ENCODE results near the gene MME. TPM values are rescaled to one million over a fixed set of nuclear protein-coding genes. Genes with fewer than 3 reads are reported as not detected.
"Not testable (repeated sequence)": the region's sequence is repeated elsewhere in the genome, so short reads cannot be mapped to it uniquely, and the experiment has no call there.

MME gene
- total and polyA plus RNA-seq, 5 donors, result 0.88 to 3.5 (median 2.5) TPM

GRCh38 chr3:155106119-155106518, 26.0 kb downstream of the MME start:
- no peaks in the 10 kb centered on the region for H3K4me1 ChIP-seq (ENCODE audit: control insufficient read depth, insufficient read depth, low read length)
- ATAC-seq (no peak), DNase-seq (no peak)
- 43% methylated on average over 2 of the region's 2 CpGs for WGBS
- H3K9me3 ChIP-seq (ENCODE audit: control insufficient read depth, low read length), result no peaks in the 10 kb centered on the region
- H3K27ac ChIP-seq (ENCODE audit: low read length), result no peak overlapping the region
- no peaks in the 10 kb centered on the region for H3K27me3 ChIP-seq (ENCODE audit: control insufficient read depth, insufficient read depth)
- H3K4me3 ChIP-seq (ENCODE audit: low read length), result no peak overlapping the region
- intact Hi-C loops (cut with DNase I), result no loop called here

GRCh38 chr3:155110022-155110421, 29.9 kb downstream of the MME start:
- intact Hi-C loops (cut with DNase I), result no loop called here
- no peak overlapping the region for H3K27ac ChIP-seq (ENCODE audit: low read length)
- no peak overlapping the region for H3K4me3 ChIP-seq (ENCODE audit: low read length)
- H3K27me3 ChIP-seq (ENCODE audit: control insufficient read depth, insufficient read depth), result no peaks in the 10 kb centered on the region
- ATAC-seq (no peak), DNase-seq (no peak)
- no peaks in the 10 kb centered on the region for H3K4me1 ChIP-seq (ENCODE audit: control insufficient read depth, insufficient read depth, low read length)
- 69% methylated on average over 4 of the region's 4 CpGs for WGBS
- H3K9me3 ChIP-seq (ENCODE audit: control insufficient read depth, low read length), result no peaks in the 10 kb centered on the region

- Histone ChIP-seq H3K27ac (ENCODE audit: low read length) (no peak overlapping the region), H3K4me1 (ENCODE audit: control insufficient read depth, insufficient read depth, low read length) (no peaks in the 10 kb centered on the region), H3K27me3 (ENCODE audit: control insufficient read depth, insufficient read depth) (no peaks in the 10 kb centered on the region), H3K4me3 (ENCODE audit: low read length) (no peak overlapping the region), H3K9me3 (ENCODE audit: control insufficient read depth, low read length) (no peaks in the 10 kb centered on the region)
- WGBS, result 66% methylated on average over 11 of the region's 11 CpGs
- intact Hi-C loops (cut with DNase I), result no loop called here
- DNase-seq (no peak), ATAC-seq (no peak)
These were observed 31.1 kb downstream of the MME start for GRCh38 chr3:155110996-155111901.

- Histone ChIP-seq H3K27ac (ENCODE audit: low read length) (no peak overlapping the region), H3K4me3 (ENCODE audit: low read length) (no peak overlapping the region), H3K27me3 (ENCODE audit: control insufficient read depth, insufficient read depth) (no peaks in the 10 kb centered on the region), H3K4me1 (ENCODE audit: control insufficient read depth, insufficient read depth, low read length) (no peaks in the 10 kb centered on the region), H3K9me3 (ENCODE audit: control insufficient read depth, low read length) (no peaks in the 10 kb centered on the region)
- ATAC-seq (no peak), DNase-seq (no peak)
- WGBS, result 57% methylated on average over 4 of the region's 4 CpGs
- intact Hi-C loops (cut with DNase I), result no loop called here
These were observed 31.9 kb downstream of the MME start for GRCh38 chr3:155111971-155112370.

GRCh38 chr3:155112661-155113389, 32.7 kb downstream of the MME start:
- H3K27me3 ChIP-seq (ENCODE audit: control insufficient read depth, insufficient read depth), result no peaks in the 10 kb centered on the region
- no peak for DNase-seq
- H3K4me1 ChIP-seq (ENCODE audit: control insufficient read depth, insufficient read depth, low read length), result no peaks in the 10 kb centered on the region
- no peak overlapping the region for H3K27ac ChIP-seq (ENCODE audit: low read length)
- no peaks in the 10 kb centered on the region for H3K9me3 ChIP-seq (ENCODE audit: control insufficient read depth, low read length)
- no peak for ATAC-seq
- 66% methylated on average over 5 of the region's 5 CpGs for WGBS
- intact Hi-C loops (cut with DNase I), result no loop called here
- no peak overlapping the region for H3K4me3 ChIP-seq (ENCODE audit: low read length)

- H3K27me3 ChIP-seq (ENCODE audit: control insufficient read depth, insufficient read depth); intact Hi-C loops (cut with DNase I); H3K4me3 ChIP-seq (ENCODE audit: low read length); H3K4me1 ChIP-seq (ENCODE audit: control insufficient read depth, insufficient read depth, low read length); H3K9me3 ChIP-seq (ENCODE audit: control insufficient read depth, low read length); DNase-seq; ATAC-seq; H3K27ac ChIP-seq (ENCODE audit: low read length): not testable (repeated sequence)
- 10% methylated on average over 3 of the region's 14 CpGs for WGBS
These were observed 44.6 kb downstream of the MME start for GRCh38 chr3:155124745-155125144.

GRCh38 chr3:155129396-155129795, 49.3 kb downstream of the MME start:
- no peaks in the 10 kb centered on the region for H3K27me3 ChIP-seq (ENCODE audit: control insufficient read depth, insufficient read depth)
- no peak for DNase-seq
- 64% methylated on average over 2 of the region's 2 CpGs for WGBS
- H3K4me1 ChIP-seq (ENCODE audit: control insufficient read depth, insufficient read depth, low read length), result peaks cover 1% of the 10 kb centered on the region
- no peak for ATAC-seq
- no peaks in the 10 kb centered on the region for H3K9me3 ChIP-seq (ENCODE audit: control insufficient read depth, low read length)
- no peak overlapping the region for H3K4me3 ChIP-seq (ENCODE audit: low read length)
- H3K27ac ChIP-seq (ENCODE audit: low read length), result no peak overlapping the region
- intact Hi-C loops (cut with DNase I), result no loop called here

GRCh38 chr3:155130001-155130400, 49.9 kb downstream of the MME start:
- ATAC-seq (no peak), DNase-seq (no peak)
- intact Hi-C loops (cut with DNase I), result no loop called here
- no peak overlapping the region for H3K4me3 ChIP-seq (ENCODE audit: low read length)
- no peak overlapping the region for H3K27ac ChIP-seq (ENCODE audit: low read length)
- no peaks in the 10 kb centered on the region for H3K9me3 ChIP-seq (ENCODE audit: control insufficient read depth, low read length)
- H3K27me3 ChIP-seq (ENCODE audit: control insufficient read depth, insufficient read depth), result no peaks in the 10 kb centered on the region
- peaks cover 1% of the 10 kb centered on the region for H3K4me1 ChIP-seq (ENCODE audit: control insufficient read depth, insufficient read depth, low read length)

GRCh38 chr3:155131104-155131503, 51.0 kb downstream of the MME start:
- Histone ChIP-seq H3K4me1 (ENCODE audit: control insufficient read depth, insufficient read depth, low read length) (peaks cover 1% of the 10 kb centered on the region), H3K4me3 (ENCODE audit: low read length) (no peak overlapping the region), H3K27me3 (ENCODE audit: control insufficient read depth, insufficient read depth) (no peaks in the 10 kb centered on the region), H3K9me3 (ENCODE audit: control insufficient read depth, low read length) (no peaks in the 10 kb centered on the region), H3K27ac (ENCODE audit: low read length) (no peak overlapping the region)
- WGBS, result 32% methylated on average over 4 of the region's 4 CpGs
- intact Hi-C loops (cut with DNase I), result no loop called here
- DNase-seq (no peak), ATAC-seq (peak; percentile 65 to 67)

GRCh38 chr3:155134311-155134710, 54.2 kb downstream of the MME start:
- H3K27me3 ChIP-seq (ENCODE audit: control insufficient read depth, insufficient read depth); intact Hi-C loops (cut with DNase I); ATAC-seq; H3K9me3 ChIP-seq (ENCODE audit: control insufficient read depth, low read length); H3K4me1 ChIP-seq (ENCODE audit: control insufficient read depth, insufficient read depth, low read length); H3K4me3 ChIP-seq (ENCODE audit: low read length); H3K27ac ChIP-seq (ENCODE audit: low read length); DNase-seq: not testable (repeated sequence)
- 49% methylated on average over 1 of the region's 1 CpG for whole genome bisulfite sequencing

GRCh38 chr3:155135003-155135402, 54.9 kb downstream of the MME start:
- DNase-seq (no peak), ATAC-seq (no peak)
- H3K4me3 ChIP-seq (ENCODE audit: low read length), result no peak overlapping the region
- no peaks in the 10 kb centered on the region for H3K27me3 ChIP-seq (ENCODE audit: control insufficient read depth, insufficient read depth)
- intact Hi-C loops (cut with DNase I), result no loop called here
- H3K4me1 ChIP-seq (ENCODE audit: control insufficient read depth, insufficient read depth, low read length), result peaks cover 1% of the 10 kb centered on the region
- no peaks in the 10 kb centered on the region for H3K9me3 ChIP-seq (ENCODE audit: control insufficient read depth, low read length)
- no peak overlapping the region for H3K27ac ChIP-seq (ENCODE audit: low read length)

Data from right cardiac atrium (tissue), 5 donors.